ENCODE measurements around the gene FAM98C. TPM values are rescaled to one million over a fixed set of nuclear protein-coding genes. Genes with fewer than 3 reads are reported as not detected.
A peak's percentile ranks its signal among the peaks of the same experiment; 100 is the strongest.

Gene FAM98C
- total RNA-seq, 1 donor from 2014 or later = 16.0 TPM

GRCh38 chr19:38400361-38400760 is 2.5 kb upstream of the FAM98C start:
- no peak overlapping the region for H3K27ac Mint-ChIP-seq (ENCODE audit: unreplicated experiment)
- no peak for DNase-seq (ENCODE audit: low spot score)
- no peaks in the 10 kb centered on the region for H3K9me3 Mint-ChIP-seq (ENCODE audit: low read depth)
- peaks cover 7% of the 10 kb centered on the region for H3K36me3 Mint-ChIP-seq (ENCODE audit: low read depth)
- H3K4me1 Mint-ChIP-seq (ENCODE audit: low read depth) = peaks cover 6% of the 10 kb centered on the region
- no peak overlapping the region for H3K4me3 Mint-ChIP-seq (ENCODE audit: unreplicated experiment)
- no peak for TF ChIP-seq CTCF (IDR thresholded peaks at IDR 0.05)
- H3K27me3 Mint-ChIP-seq (ENCODE audit: low read depth) = peaks cover 3% of the 10 kb centered on the region

DNA sequence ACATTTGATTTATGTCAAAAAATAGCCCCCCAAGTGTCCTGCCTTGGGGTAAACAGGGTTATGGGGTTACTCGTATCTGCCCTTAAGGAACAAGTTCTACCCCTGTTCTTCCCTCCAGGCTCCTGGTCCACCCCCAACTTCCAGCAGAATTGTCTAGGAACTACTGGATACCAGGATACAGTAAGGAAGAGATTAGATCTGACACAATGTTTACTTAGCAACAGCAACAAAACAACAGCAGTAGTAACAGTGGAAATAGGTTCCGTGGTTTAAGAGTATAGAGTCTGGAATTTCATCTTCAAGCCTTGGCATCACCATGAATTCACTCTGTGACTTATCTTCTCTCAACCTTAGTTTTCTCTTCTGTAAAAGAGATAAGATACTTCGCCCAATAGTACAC is 1.7 kb upstream of the FAM98C start:
- TF ChIP-seq CTCF (IDR thresholded peaks at IDR 0.05) = no peak
- no peaks in the 10 kb centered on the region for H3K9me3 Mint-ChIP-seq (ENCODE audit: low read depth)
- H3K36me3 Mint-ChIP-seq (ENCODE audit: low read depth) = peaks cover 8% of the 10 kb centered on the region
- H3K27me3 Mint-ChIP-seq (ENCODE audit: low read depth) = peaks cover 3% of the 10 kb centered on the region
- no peak for DNase-seq (ENCODE audit: low spot score)
- no peak overlapping the region for H3K4me3 Mint-ChIP-seq (ENCODE audit: unreplicated experiment)
- H3K4me1 Mint-ChIP-seq (ENCODE audit: low read depth) = peaks cover 6% of the 10 kb centered on the region
- H3K27ac Mint-ChIP-seq (ENCODE audit: unreplicated experiment) = no peak overlapping the region

GRCh38 chr19:38402623-38402966 is 298 bp upstream of the FAM98C start:
- peaks cover 4% of the 10 kb centered on the region for H3K36me3 Mint-ChIP-seq (ENCODE audit: low read depth)
- H3K4me1 Mint-ChIP-seq (ENCODE audit: low read depth) = peaks cover 6% of the 10 kb centered on the region
- DNase-seq (ENCODE audit: low spot score) = no peak
- H3K4me3 Mint-ChIP-seq (ENCODE audit: unreplicated experiment) = peak overlapping the region; percentile 90
- H3K27me3 Mint-ChIP-seq (ENCODE audit: low read depth) = peaks cover 3% of the 10 kb centered on the region
- H3K27ac Mint-ChIP-seq (ENCODE audit: unreplicated experiment) = no peak overlapping the region
- H3K9me3 Mint-ChIP-seq (ENCODE audit: low read depth) = no peaks in the 10 kb centered on the region
- TF ChIP-seq CTCF (IDR thresholded peaks at IDR 0.05) = no peak

- Mint-ChIP-seq H3K9me3 (ENCODE audit: low read depth) (no peaks in the 10 kb centered on the region), H3K27me3 (ENCODE audit: low read depth) (no peaks in the 10 kb centered on the region), H3K36me3 (ENCODE audit: low read depth) (peaks cover 4% of the 10 kb centered on the region), H3K27ac (ENCODE audit: unreplicated experiment) (no peak overlapping the region), H3K4me1 (ENCODE audit: low read depth) (peaks cover 6% of the 10 kb centered on the region), H3K4me3 (ENCODE audit: unreplicated experiment) (no peak overlapping the region)
- DNase-seq (ENCODE audit: low spot score) = no peak
- no peak for TF ChIP-seq CTCF (IDR thresholded peaks at IDR 0.05)
Observed at GRCh38 chr19:38404858-38405257, 2.0 kb downstream of the FAM98C start.

GRCh38 chr19:38405276-38405675 is 2.4 kb downstream of the FAM98C start:
- Mint-ChIP-seq H3K36me3 (ENCODE audit: low read depth) (peaks cover 4% of the 10 kb centered on the region), H3K4me1 (ENCODE audit: low read depth) (peaks cover 6% of the 10 kb centered on the region), H3K27me3 (ENCODE audit: low read depth) (no peaks in the 10 kb centered on the region), H3K4me3 (ENCODE audit: unreplicated experiment) (no peak overlapping the region), H3K9me3 (ENCODE audit: low read depth) (no peaks in the 10 kb centered on the region), H3K27ac (ENCODE audit: unreplicated experiment) (no peak overlapping the region)
- TF ChIP-seq CTCF (IDR thresholded peaks at IDR 0.05) = no peak
- DNase-seq (ENCODE audit: low spot score) = no peak
